ENCODE results near the gene ENTR1. TPM values are rescaled to one million over a fixed set of nuclear protein-coding genes. Genes with fewer than 3 reads are reported as not detected.

The ENTR1 gene
- total and polyA plus RNA-seq, 10 of the 15 experiments (the other 5 are each of a cell fraction or from before 2014, with no cell fraction given), result 8.2 to 96.4 (median 41.1) TPM

DNA sequence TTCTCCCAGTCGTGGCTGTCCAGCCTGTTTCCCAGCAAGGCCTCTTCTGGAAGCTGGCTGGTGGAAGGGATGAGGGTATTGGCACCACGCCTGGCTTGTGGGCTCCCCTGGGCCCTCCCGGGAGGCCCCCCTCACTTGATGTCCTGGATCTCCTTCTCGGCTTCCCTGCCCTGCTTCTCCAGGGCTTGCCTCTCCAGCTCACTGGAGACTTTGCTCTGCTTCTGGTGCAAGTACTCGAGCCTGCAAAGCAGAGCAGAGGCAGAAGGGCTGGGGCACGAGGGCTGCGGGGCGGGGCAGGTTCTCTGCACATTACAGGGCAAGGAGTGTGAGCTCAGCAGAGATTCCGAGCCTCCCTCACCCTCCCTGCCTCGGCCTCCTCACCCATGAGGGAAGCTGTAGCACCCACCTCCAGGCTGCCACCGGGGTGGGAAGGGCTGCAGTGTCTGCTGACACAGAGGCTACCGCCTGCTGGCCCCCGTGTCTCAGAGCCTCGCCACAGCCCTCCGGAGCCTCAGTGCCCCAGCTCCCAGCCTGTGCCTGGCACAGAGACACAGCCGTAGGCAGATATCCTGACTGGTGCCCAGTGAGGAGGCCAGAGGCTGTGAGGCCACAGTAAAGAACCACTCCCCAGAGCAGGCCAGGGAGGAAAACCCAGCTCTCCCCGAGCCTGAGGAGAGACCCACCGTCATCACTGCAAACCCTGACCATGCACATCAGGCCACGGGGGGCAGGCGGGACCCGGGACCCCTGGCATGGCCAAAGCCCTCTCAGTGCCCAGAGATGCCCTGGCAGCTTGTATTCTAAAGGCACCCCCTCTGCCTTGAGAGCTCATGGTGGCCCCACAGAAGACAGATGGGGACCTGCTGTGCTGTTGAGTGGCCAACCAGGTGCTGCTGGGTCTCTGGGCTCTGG lies 17.6 kb downstream of the ENTR1 start:
- no TSS peak for BruUV-seq (replicated peaks)
- ATAC-seq, result no peak; the same call in 2 of the 3 replicates
- intact Hi-C loops (cut with micrococcal nuclease; ENCODE audit: unreplicated experiment), result no loop called here
- H3K9me3 ChIP-seq (replicated peaks; ENCODE audit: control insufficient read depth, insufficient read depth, low read length), result no peaks in the 10 kb centered on the region
- no peak overlapping the region for H3K4me2 ChIP-seq (ENCODE audit: control insufficient read depth, insufficient read depth)
- CTCF ChIA-PET, result no interaction called here
- SMC1A ChIA-PET (ENCODE audit: uncharacterized antibody, unreplicated experiment), result no interaction called here
- no peak overlapping the region for H3K4me3 ChIP-seq
- no peaks in the 10 kb centered on the region for H4K20me1 ChIP-seq (ENCODE audit: control insufficient read depth, insufficient read depth)
- no peak overlapping the region for H2AFZ ChIP-seq (ENCODE audit: control insufficient read depth, low read depth, low read length)
- H3K36me3 ChIP-seq (ENCODE audit: control insufficient read depth in 2 of 2, insufficient read depth in 2 of 2, low read length in 1 of 2), result peaks cover 30 to 41% of the 10 kb centered on the region in 2 experiments
- no peak for TF ChIP-seq RAD51 (IDR thresholded peaks at IDR 0.05)
- peak; percentile 51; the same call in 1 of the 2 replicates for TF ChIP-seq POLR2A (IDR thresholded peaks at IDR 0.05; ENCODE audit: low read depth, low read length)
- H3K4me1 ChIP-seq (ENCODE audit: control insufficient read depth, insufficient read depth, low read length), result no peaks in the 10 kb centered on the region
- RAD21 ChIA-PET (ENCODE audit: unreplicated experiment), result no interaction called here
- DNase-seq (ENCODE audit: low read depth, low spot score), result no peak
- no peak for FAIRE-seq
- no peak overlapping the region for H3K27ac ChIP-seq (ENCODE audit: control insufficient read depth, insufficient read depth)
- peaks cover 2% of the 10 kb centered on the region; the same call in 1 of the 2 replicates for H3K79me2 ChIP-seq (ENCODE audit: control insufficient read depth, insufficient read depth, low read length)
- WGBS (ENCODE audit: insufficient coverage, insufficient replicate concordance, low lambda C conversion rate, missing lambda C conversion rate), result 93% methylated on average over 21 of the region's 21 CpGs
- in situ Hi-C loops (cut with MboI), result no loop called here
- POLR2A ChIA-PET, result no interaction called here
- H3K27me3 ChIP-seq (replicated peaks in 1 of 2; ENCODE audit: control insufficient read depth in 2 of 2, insufficient read depth in 2 of 2, low read length in 1 of 2), result no peaks in the 10 kb centered on the region
- H3K9ac ChIP-seq (ENCODE audit: control insufficient read depth, insufficient read depth, low read length), result no peak overlapping the region

DNA sequence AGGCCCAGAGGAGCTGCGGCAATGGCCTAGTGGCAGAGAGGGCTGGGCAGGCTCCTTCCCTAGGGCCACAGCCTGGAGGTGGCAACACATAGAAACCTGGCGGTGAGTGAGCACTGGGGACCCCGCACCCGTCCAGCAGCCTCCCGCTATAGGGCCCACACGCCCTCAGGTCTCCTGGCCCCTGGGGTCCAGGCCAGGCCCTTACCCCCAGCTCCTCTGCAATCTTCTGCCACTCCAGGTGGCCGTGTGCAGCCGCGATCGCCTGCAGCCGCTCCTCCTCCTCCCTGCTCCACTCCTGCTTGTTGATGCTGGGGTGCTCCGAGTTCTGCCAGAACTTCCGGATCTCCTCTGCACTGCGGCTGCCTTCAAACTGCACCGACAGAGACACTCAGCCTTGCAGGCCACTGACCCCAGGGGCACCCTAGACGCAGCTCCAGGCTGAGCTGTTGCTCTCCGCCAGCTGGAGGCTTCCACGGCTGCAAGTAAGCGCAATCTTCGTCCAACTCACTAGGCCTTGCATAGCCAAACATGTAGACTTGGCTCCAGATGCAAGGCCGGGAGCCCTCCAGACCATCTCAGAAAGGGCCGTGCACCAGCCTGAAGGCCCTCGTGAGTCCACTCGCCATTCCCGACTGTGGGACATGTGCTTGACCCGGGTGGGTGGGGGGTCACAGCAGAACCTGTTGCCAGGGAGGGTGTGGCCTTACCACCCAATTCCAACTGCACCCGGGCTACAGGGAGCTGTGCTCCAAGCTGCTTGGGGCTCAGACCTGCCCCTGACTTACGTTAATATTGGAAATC lies 18.5 kb downstream of the ENTR1 start:
- WGBS (ENCODE audit: insufficient coverage, insufficient replicate concordance, low lambda C conversion rate, missing lambda C conversion rate), result 94% methylated on average over 27 of the region's 28 CpGs

More for the DNA sequence above, 18.5 kb downstream of the ENTR1 start:
- ChIA-PET POLR2A (no interaction called here), SMC1A (ENCODE audit: uncharacterized antibody, unreplicated experiment) (no interaction called here), CTCF (interaction anchor here (1.4 kb wide), 1 partner anchor 12 kb away, joined by 3 read pairs; no protein-coding TSS in a partner anchor), RAD21 (ENCODE audit: unreplicated experiment) (no interaction called here)
- in situ Hi-C loops (cut with MboI) (no loop called here), intact Hi-C loops (cut with micrococcal nuclease; ENCODE audit: unreplicated experiment) (no loop called here)
- DNase-seq (ENCODE audit: low read depth, low spot score) (no peak), FAIRE-seq (no peak), ATAC-seq (no peak)
- H3K4me2 ChIP-seq (ENCODE audit: control insufficient read depth, insufficient read depth), result no peak overlapping the region
- TF ChIP-seq, protein P1, sequence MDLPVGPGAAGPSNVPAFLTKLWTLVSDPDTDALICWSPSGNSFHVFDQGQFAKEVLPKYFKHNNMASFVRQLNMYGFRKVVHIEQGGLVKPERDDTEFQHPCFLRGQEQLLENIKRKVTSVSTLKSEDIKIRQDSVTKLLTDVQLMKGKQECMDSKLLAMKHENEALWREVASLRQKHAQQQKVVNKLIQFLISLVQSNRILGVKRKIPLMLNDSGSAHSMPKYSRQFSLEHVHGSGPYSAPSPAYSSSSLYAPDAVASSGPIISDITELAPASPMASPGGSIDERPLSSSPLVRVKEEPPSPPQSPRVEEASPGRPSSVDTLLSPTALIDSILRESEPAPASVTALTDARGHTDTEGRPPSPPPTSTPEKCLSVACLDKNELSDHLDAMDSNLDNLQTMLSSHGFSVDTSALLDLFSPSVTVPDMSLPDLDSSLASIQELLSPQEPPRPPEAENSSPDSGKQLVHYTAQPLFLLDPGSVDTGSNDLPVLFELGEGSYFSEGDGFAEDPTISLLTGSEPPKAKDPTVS (IDR thresholded peaks at IDR 0.05; ENCODE audit: low read depth, low read length), result no peak
- peak; percentile 63 for TF ChIP-seq POLR2A (IDR thresholded peaks at IDR 0.05; ENCODE audit: low read depth, low read length)
- H3K27me3 ChIP-seq (replicated peaks in 1 of 2; ENCODE audit: control insufficient read depth in 2 of 2, insufficient read depth in 2 of 2, low read length in 1 of 2), result no peaks in the 10 kb centered on the region
- H2AFZ ChIP-seq (ENCODE audit: control insufficient read depth, low read depth, low read length), result no peak overlapping the region
- no peaks in the 10 kb centered on the region for H4K20me1 ChIP-seq (ENCODE audit: control insufficient read depth, insufficient read depth)
- no peaks in the 10 kb centered on the region for H3K9me3 ChIP-seq (replicated peaks; ENCODE audit: control insufficient read depth, insufficient read depth, low read length)
- no TSS peak for BruUV-seq (replicated peaks)
- H3K79me2 ChIP-seq (ENCODE audit: control insufficient read depth, insufficient read depth, low read length), result no peaks in the 10 kb centered on the region
- no peak overlapping the region for H3K9ac ChIP-seq (ENCODE audit: control insufficient read depth, insufficient read depth, low read length)
- no peak overlapping the region for H3K27ac ChIP-seq (ENCODE audit: control insufficient read depth, insufficient read depth)
- no peaks in the 10 kb centered on the region for H3K4me1 ChIP-seq (ENCODE audit: control insufficient read depth, insufficient read depth, low read length)
- H3K36me3 ChIP-seq (ENCODE audit: control insufficient read depth in 2 of 2, insufficient read depth in 2 of 2, low read length in 1 of 2), result peaks cover 27 to 43% of the 10 kb centered on the region in 2 experiments
- no peak overlapping the region for H3K4me3 ChIP-seq

Measured in GM12878 (cell line).